H9 (cell line): ENCODE measurements around the gene SEMA3E. TPM values are rescaled to one million over a fixed set of nuclear protein-coding genes. Genes with fewer than 3 reads are reported as not detected.

Experiments used
- DNase-seq: peaks from one replicate; pipeline ENCODE4 v3.0.0-alpha.2; 2017
- H2AFZ ChIP-seq: one replicate; pipeline ENCODE4 v1.6.1; 2013; ENCODE audit warnings: mild to moderate bottlenecking, low read length, control low read depth, moderate library complexity
- H2AK5ac ChIP-seq: 2 replicates; pipeline ENCODE4 v1.6.1; 2013; ENCODE audit warnings: low read length, control low read depth, mixed read lengths; ENCODE audit not compliant: insufficient read length
- H2BK120ac ChIP-seq: one replicate; pipeline ENCODE4 v1.6.1; 2013; ENCODE audit warnings: low read depth, mild to moderate bottlenecking, low read length, control low read depth, inconsistent platforms; ENCODE audit not compliant: poor library complexity, severe bottlenecking
- H2BK12ac ChIP-seq: 2 replicates; pipeline ENCODE4 v1.6.1; 2013; ENCODE audit warnings: low read length, control low read depth, mixed read lengths, low read depth; ENCODE audit not compliant: insufficient read length
- H2BK15ac ChIP-seq: 2 replicates; pipeline ENCODE4 v1.6.1; 2013; ENCODE audit warnings: low read depth, low read length, control low read depth
- H2BK20ac ChIP-seq: one replicate; pipeline ENCODE4 v1.6.1; 2013; ENCODE audit warnings: low read depth, mild to moderate bottlenecking, low read length, control low read depth, inconsistent platforms; ENCODE audit not compliant: poor library complexity, severe bottlenecking
- H2BK5ac ChIP-seq: 2 replicates; pipeline ENCODE4 v1.6.1; 2013; ENCODE audit warnings: low read length, control low read depth, mixed read lengths; ENCODE audit not compliant: insufficient read length
- H3K14ac ChIP-seq: 2 replicates; pipeline ENCODE4 v1.6.1; 2013; ENCODE audit warnings: low read length, control low read depth; ENCODE audit not compliant: insufficient read depth
- H3K18ac ChIP-seq: 2 replicates; pipeline ENCODE4 v1.6.1; 2013; ENCODE audit warnings: low read depth, mild to moderate bottlenecking, mixed read lengths, low read length, control low read depth; ENCODE audit not compliant: insufficient read length
- H3K23ac ChIP-seq: 2 replicates; pipeline ENCODE4 v1.6.1; 2013; ENCODE audit warnings: low read length, control low read depth, mixed read lengths, low read depth; ENCODE audit not compliant: insufficient read length
- H3K23me2 ChIP-seq: 2 replicates; pipeline ENCODE4 v1.6.1; 2013; ENCODE audit warnings: low read depth, mild to moderate bottlenecking, mixed read lengths, low read length, control low read depth; ENCODE audit not compliant: insufficient read length, poor library complexity, severe bottlenecking
- H3K27ac ChIP-seq: 2 replicates; pipeline ENCODE4 v1.5.1; 2013; ENCODE audit warnings: low read length, control low read depth, mixed read lengths, low read depth; ENCODE audit not compliant: insufficient read length
- H3K27me3 ChIP-seq: 2 replicates; pipeline ENCODE4 v1.6.1; 2013; ENCODE audit warnings: low read length, control low read depth, inconsistent platforms; ENCODE audit not compliant: insufficient read depth
- H3K4ac ChIP-seq: 2 replicates; pipeline ENCODE4 v1.6.1; 2013; ENCODE audit warnings: low read depth, mild to moderate bottlenecking, control low read depth, inconsistent platforms, low read length, moderate library complexity
- H3K4me1 ChIP-seq: 2 replicates; pipeline ENCODE4 v1.6.1; 2013; ENCODE audit warnings: low read length, control low read depth, inconsistent platforms; ENCODE audit not compliant: insufficient read depth
- H3K4me2 ChIP-seq: 2 replicates; pipeline ENCODE4 v1.6.1; 2013; ENCODE audit warnings: low read length, control low read depth, mixed read lengths; ENCODE audit not compliant: insufficient read length, insufficient read depth
- H3K56ac ChIP-seq: 2 replicates; pipeline ENCODE4 v1.6.1; 2013; ENCODE audit warnings: low read depth, mild to moderate bottlenecking, mixed read lengths, low read length, control low read depth; ENCODE audit not compliant: insufficient read length
- H3K79me1 ChIP-seq: 2 replicates; pipeline ENCODE4 v1.6.1; 2013; ENCODE audit warnings: low read depth, mild to moderate bottlenecking, moderate library complexity, low read length, control low read depth, inconsistent platforms; ENCODE audit not compliant: insufficient read depth, poor library complexity, severe bottlenecking
- H3K79me2 ChIP-seq: 2 replicates; pipeline ENCODE4 v1.6.1; 2013; ENCODE audit warnings: low read length, control low read depth, inconsistent platforms; ENCODE audit not compliant: insufficient read depth
- H3K9ac ChIP-seq: 2 replicates; pipeline ENCODE4 v1.6.1; 2013; ENCODE audit warnings: low read length, control low read depth, mixed read lengths; ENCODE audit not compliant: insufficient read length; ENCODE audit errors: extremely low read depth
- H3K9me3 ChIP-seq: one replicate; pipeline ENCODE4 v1.6.1; 2013; ENCODE audit warnings: low read depth, low read length, inconsistent platforms; ENCODE audit not compliant: control insufficient read depth
- H3T11ph ChIP-seq: one replicate; pipeline ENCODE4 v1.6.1; 2013; ENCODE audit warnings: mild to moderate bottlenecking, low read length, control low read depth, inconsistent platforms
- H4K20me1 ChIP-seq: one replicate; pipeline ENCODE4 v1.6.1; 2013; ENCODE audit not compliant: control insufficient read depth, insufficient read length, insufficient read depth
- H4K5ac ChIP-seq: 2 replicates; pipeline ENCODE4 v1.6.1; 2013; ENCODE audit warnings: low read depth, mild to moderate bottlenecking, mixed read lengths, low read length, control low read depth; ENCODE audit not compliant: insufficient read length
- H4K8ac ChIP-seq: replicated peaks from 2 replicates; pipeline ENCODE4 v1.6.1; 2013; ENCODE audit warnings: low read length, control low read depth, mixed read lengths, low read depth; ENCODE audit not compliant: insufficient read length
- H4K91ac ChIP-seq: 2 replicates; pipeline ENCODE4 v1.6.1; 2013; ENCODE audit warnings: low read depth, mild to moderate bottlenecking, moderate library complexity, mixed read lengths, low read length, control low read depth; ENCODE audit not compliant: insufficient read length
- H3K27ac Mint-ChIP-seq, 3 experiments: 2 replicates in 2 of 3; 3 replicates in 1 of 3; pipeline ENCODE4 v1.8.0; 2020 to 2021; ENCODE audit warnings: mixed read lengths in 3 of 3, mild to moderate bottlenecking in 1 of 3, moderate library complexity in 1 of 3
- H3K27me3 Mint-ChIP-seq: 2 replicates; pipeline ENCODE4 v1.8.0; 2021; ENCODE audit warnings: low read depth, mild to moderate bottlenecking, moderate library complexity, mixed read lengths
- H3K36me3 Mint-ChIP-seq, 3 experiments: 2 replicates in 2 of 3; 3 replicates in 1 of 3; pipeline ENCODE4 v1.8.0; 2020 to 2021; ENCODE audit warnings: low read depth in 3 of 3, mixed read lengths in 3 of 3; ENCODE audit not compliant: insufficient read depth in 1 of 3
- H3K4me1 Mint-ChIP-seq, 2 experiments: 2 replicates each; pipeline ENCODE4 v1.8.0; 2020; ENCODE audit warnings: mixed read lengths in 2 of 2
- H3K4me3 Mint-ChIP-seq, 2 experiments: 2 replicates in 1 of 2; 3 replicates in 1 of 2; pipeline ENCODE4 v1.8.0; 2020 to 2021; ENCODE audit warnings: mild to moderate bottlenecking in 2 of 2, mixed read lengths in 2 of 2, moderate library complexity in 1 of 2
- H3K9me3 Mint-ChIP-seq, 2 experiments: 2 replicates in 1 of 2; 3 replicates in 1 of 2; pipeline ENCODE4 v1.8.0; 2020; ENCODE audit warnings: mild to moderate bottlenecking in 2 of 2, mixed read lengths in 2 of 2, moderate library complexity in 1 of 2
- WGBS: extraction: QIAGEN DNeasy Blood & Tissue Kit; methylation state at CpG from one replicate; pipeline ENCODE4 v1.1.7; 2013; ENCODE audit warnings: missing lambda C conversion rate, low lambda C conversion rate, mixed read lengths; ENCODE audit not compliant: insufficient read length; ENCODE audit errors: extremely low coverage; 5-methylcytosine and 5-hydroxymethylcytosine counted together
- total RNA-seq: library from RNA; stranded (reverse); gene quantifications from 2 replicates; pipeline ENCODE4 v1.2.1, GENCODE V29; 2021
- TF ChIP-seq, protein P1 (sequence below): fragments of 200-600 bp; sonication (generic); conservative IDR thresholded peaks from 3 replicates; pipeline ENCODE4 v1.8.0; 2021; ENCODE audit warnings: antibody characterized with exemption, mild to moderate bottlenecking

SEMA3E gene
- total RNA-seq, 1 experiment from 2014 or later: 0.39 TPM

DNA sequence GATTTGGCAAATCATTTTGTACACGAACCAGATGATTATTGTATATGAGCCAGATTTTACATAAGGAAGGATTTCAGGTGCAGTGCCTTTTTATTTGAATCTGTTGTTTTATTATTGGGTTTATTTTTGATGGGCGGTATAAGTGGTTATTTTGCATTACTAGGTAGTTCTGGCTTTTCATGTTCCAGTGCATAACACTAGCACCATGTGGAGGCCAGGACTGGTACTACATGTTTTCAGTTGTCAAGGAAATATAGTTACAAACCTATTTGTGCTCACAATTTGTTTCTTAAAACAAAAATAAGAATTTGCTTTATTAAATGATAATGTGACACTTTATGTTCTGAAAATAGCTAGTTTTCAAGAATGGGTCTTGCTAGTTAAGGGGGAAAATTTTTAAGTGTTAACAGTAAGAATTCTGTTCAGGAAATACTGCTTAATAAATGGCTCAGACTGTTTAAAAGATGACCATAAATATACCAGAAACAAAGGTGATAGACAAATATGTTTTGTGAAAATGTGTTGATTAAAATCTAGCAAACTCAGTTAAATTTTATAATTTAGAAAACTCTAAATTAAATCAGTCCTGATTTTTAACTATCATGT lies 7.1 kb upstream of the SEMA3E start:
- Mint-ChIP-seq H3K27me3 (no peaks in the 10 kb centered on the region; the same call in 1 of the 2 replicates), H3K9me3 (no peaks in the 10 kb centered on the region), H3K4me3 (no peak overlapping the region), H3K36me3 (no peaks in the 10 kb centered on the region; a peak in 1 of 7 replicates), H3K4me1 (peaks cover 4% of the 10 kb centered on the region in 2 experiments; a peak in 3 of 4 replicates), H3K27ac (no peak overlapping the region)
- Histone ChIP-seq H3K23me2 (no peaks in the 10 kb centered on the region), H4K20me1 (no peaks in the 10 kb centered on the region), H3K79me1 (no peaks in the 10 kb centered on the region), H3K4me1 (no peaks in the 10 kb centered on the region), H4K8ac (no peak overlapping the region), H2BK5ac (no peak overlapping the region), H4K91ac (no peak overlapping the region), H2BK120ac (no peak overlapping the region), H2AFZ (no peak overlapping the region), H3K27me3 (no peaks in the 10 kb centered on the region), H2BK20ac (no peak overlapping the region), H3K9me3 (no peaks in the 10 kb centered on the region), H3K14ac (no peak overlapping the region), H3K23ac (no peak overlapping the region), H3K18ac (no peak overlapping the region), H2AK5ac (no peak overlapping the region), H3K4me2 (no peak overlapping the region), H3K4ac (no peak overlapping the region), H2BK12ac (no peak overlapping the region), H4K5ac (no peak overlapping the region), H3K79me2 (no peaks in the 10 kb centered on the region), H2BK15ac (no peak overlapping the region), H3T11ph (no peak overlapping the region), H3K27ac (no peak overlapping the region), H3K56ac (no peak overlapping the region), H3K9ac (no peak overlapping the region)
- no peak for DNase-seq
- TF ChIP-seq, protein P1, sequence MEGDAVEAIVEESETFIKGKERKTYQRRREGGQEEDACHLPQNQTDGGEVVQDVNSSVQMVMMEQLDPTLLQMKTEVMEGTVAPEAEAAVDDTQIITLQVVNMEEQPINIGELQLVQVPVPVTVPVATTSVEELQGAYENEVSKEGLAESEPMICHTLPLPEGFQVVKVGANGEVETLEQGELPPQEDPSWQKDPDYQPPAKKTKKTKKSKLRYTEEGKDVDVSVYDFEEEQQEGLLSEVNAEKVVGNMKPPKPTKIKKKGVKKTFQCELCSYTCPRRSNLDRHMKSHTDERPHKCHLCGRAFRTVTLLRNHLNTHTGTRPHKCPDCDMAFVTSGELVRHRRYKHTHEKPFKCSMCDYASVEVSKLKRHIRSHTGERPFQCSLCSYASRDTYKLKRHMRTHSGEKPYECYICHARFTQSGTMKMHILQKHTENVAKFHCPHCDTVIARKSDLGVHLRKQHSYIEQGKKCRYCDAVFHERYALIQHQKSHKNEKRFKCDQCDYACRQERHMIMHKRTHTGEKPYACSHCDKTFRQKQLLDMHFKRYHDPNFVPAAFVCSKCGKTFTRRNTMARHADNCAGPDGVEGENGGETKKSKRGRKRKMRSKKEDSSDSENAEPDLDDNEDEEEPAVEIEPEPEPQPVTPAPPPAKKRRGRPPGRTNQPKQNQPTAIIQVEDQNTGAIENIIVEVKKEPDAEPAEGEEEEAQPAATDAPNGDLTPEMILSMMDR: peak; percentile 88
- WGBS: no CpG with 5 or more reads among the region's 2 CpGs
